ENCODE results near the gene ELAC2.

Gene ELAC2

DNA sequence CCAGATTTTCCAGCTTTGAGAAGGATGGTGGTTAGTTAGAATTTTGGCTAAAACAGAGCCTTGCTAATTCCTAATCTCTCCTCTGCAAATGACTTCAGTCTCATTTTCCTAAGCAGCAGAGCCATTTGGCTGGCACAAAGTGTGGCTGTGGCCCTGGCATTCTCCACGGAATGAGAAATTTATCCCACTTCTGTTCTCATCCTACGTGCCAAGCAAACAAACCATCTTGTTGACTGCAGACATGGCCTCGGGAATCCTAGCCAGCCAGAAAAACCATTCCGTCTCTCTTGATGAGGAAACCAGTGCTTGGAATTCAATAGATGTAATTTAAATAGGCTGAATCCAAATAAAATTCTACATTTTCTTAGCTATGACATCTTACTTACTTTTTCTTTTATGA, 34.1 kb upstream of the ELAC2 start:
- H3K4me2 ChIP-seq (ENCODE audit: low read length) = no peak overlapping the region
- TF ChIP-seq, protein P1, sequence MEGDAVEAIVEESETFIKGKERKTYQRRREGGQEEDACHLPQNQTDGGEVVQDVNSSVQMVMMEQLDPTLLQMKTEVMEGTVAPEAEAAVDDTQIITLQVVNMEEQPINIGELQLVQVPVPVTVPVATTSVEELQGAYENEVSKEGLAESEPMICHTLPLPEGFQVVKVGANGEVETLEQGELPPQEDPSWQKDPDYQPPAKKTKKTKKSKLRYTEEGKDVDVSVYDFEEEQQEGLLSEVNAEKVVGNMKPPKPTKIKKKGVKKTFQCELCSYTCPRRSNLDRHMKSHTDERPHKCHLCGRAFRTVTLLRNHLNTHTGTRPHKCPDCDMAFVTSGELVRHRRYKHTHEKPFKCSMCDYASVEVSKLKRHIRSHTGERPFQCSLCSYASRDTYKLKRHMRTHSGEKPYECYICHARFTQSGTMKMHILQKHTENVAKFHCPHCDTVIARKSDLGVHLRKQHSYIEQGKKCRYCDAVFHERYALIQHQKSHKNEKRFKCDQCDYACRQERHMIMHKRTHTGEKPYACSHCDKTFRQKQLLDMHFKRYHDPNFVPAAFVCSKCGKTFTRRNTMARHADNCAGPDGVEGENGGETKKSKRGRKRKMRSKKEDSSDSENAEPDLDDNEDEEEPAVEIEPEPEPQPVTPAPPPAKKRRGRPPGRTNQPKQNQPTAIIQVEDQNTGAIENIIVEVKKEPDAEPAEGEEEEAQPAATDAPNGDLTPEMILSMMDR (IDR thresholded peaks at IDR 0.05; ENCODE audit: low read depth, low read length) = no peak
- no peak for TF ChIP-seq EZH2phosphoT487 (IDR thresholded peaks at IDR 0.05; ENCODE audit: low read depth)
- no peaks in the 10 kb centered on the region for H3K36me3 ChIP-seq (replicated peaks; ENCODE audit: low read depth, low read length)
- no peak overlapping the region for H3K27ac ChIP-seq (ENCODE audit: low read length)
- no peak overlapping the region for H3K4me3 ChIP-seq (ENCODE audit: low read length)
- no peak overlapping the region for H3K9ac ChIP-seq (ENCODE audit: low read length)
- no peaks in the 10 kb centered on the region for H4K20me1 ChIP-seq (ENCODE audit: insufficient read depth, low read length)
- no peaks in the 10 kb centered on the region for H3K9me3 ChIP-seq (ENCODE audit: insufficient read depth, low read length)
- H3K79me2 ChIP-seq (ENCODE audit: low read length) = no peaks in the 10 kb centered on the region
- H2AFZ ChIP-seq (ENCODE audit: low read depth, low read length) = no peak overlapping the region
- peaks cover 3% of the 10 kb centered on the region; the same call in 1 of the 2 replicates for H3K27me3 ChIP-seq (ENCODE audit: low read depth, low read length)
- no peaks in the 10 kb centered on the region for H3K4me1 ChIP-seq (ENCODE audit: low read length)

DNA sequence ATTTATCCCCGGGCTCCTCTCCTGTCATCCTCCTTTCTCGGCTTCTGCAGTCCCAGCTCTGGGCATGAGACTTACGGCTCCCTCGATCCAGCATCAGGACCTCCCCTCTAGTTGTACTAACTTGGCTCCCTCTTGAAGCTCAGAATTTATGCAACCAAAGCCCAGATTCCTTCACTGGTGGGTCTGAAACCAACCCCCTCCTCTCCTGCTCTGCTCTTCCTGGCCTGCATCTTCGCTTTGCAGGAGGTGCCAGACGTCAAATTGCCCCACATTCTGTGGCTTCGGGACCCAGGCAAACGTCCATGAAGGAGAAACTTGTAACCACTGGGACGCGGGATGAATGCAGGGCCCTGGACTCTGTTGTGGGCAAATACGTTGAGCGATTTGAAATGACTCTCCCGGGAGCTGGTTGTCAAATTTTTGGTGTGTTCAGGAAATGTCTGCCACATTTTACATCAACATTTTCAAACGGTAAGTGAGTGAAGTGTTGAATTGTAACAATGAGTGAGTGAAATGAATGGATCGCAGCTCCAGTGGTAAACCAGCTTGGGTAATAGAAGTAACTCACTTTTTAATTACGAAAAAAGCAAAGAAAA, 29.3 kb upstream of the ELAC2 start:
- Histone ChIP-seq H3K9ac (ENCODE audit: low read length) (no peak overlapping the region), H3K4me1 (ENCODE audit: low read length) (no peaks in the 10 kb centered on the region), H3K79me2 (ENCODE audit: low read length) (no peaks in the 10 kb centered on the region), H3K4me2 (ENCODE audit: low read length) (no peak overlapping the region), H3K27me3 (ENCODE audit: low read depth, low read length) (peaks cover 8% of the 10 kb centered on the region), H3K27ac (ENCODE audit: low read length) (no peak overlapping the region), H3K9me3 (ENCODE audit: insufficient read depth, low read length) (no peaks in the 10 kb centered on the region), H3K36me3 (replicated peaks; ENCODE audit: low read depth, low read length) (no peaks in the 10 kb centered on the region), H3K4me3 (ENCODE audit: low read length) (no peak overlapping the region), H2AFZ (ENCODE audit: low read depth, low read length) (no peak overlapping the region), H4K20me1 (ENCODE audit: insufficient read depth, low read length) (no peaks in the 10 kb centered on the region)
- TF ChIP-seq EZH2phosphoT487 (IDR thresholded peaks at IDR 0.05; ENCODE audit: low read depth) = no peak
- TF ChIP-seq, protein P1 (IDR thresholded peaks at IDR 0.05; ENCODE audit: low read depth, low read length) = no peak

DNA sequence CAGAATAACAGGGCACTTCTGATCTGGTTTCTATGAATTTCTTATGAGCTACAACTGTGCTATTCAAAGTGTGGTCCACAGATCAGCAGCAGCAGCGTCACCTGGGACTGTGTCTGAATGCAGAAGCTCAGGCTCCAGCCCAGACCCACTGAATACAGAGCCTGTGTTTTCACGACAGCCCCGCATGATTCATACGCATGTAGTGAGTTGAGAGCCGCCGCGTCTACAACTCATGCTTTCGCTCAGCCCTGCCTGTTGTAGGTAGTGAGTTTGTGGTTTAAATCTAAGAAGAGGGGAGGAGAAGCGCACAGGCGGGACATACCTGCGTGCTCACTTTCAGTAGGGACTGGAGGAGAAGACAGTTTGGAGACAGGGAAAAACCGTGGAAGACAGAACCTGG, 28.5 kb upstream of the ELAC2 start:
- no peaks in the 10 kb centered on the region for H3K9me3 ChIP-seq (ENCODE audit: insufficient read depth, low read length)
- H4K20me1 ChIP-seq (ENCODE audit: insufficient read depth, low read length) = no peaks in the 10 kb centered on the region
- peaks cover 8% of the 10 kb centered on the region for H3K27me3 ChIP-seq (ENCODE audit: low read depth, low read length)
- H3K4me1 ChIP-seq (ENCODE audit: low read length) = no peaks in the 10 kb centered on the region
- H3K36me3 ChIP-seq (replicated peaks; ENCODE audit: low read depth, low read length) = no peaks in the 10 kb centered on the region
- H3K27ac ChIP-seq (ENCODE audit: low read length) = no peak overlapping the region
- H2AFZ ChIP-seq (ENCODE audit: low read depth, low read length) = no peak overlapping the region
- no peak overlapping the region for H3K9ac ChIP-seq (ENCODE audit: low read length)
- TF ChIP-seq, protein P1 (IDR thresholded peaks at IDR 0.05; ENCODE audit: low read depth, low read length) = no peak
- TF ChIP-seq EZH2phosphoT487 (IDR thresholded peaks at IDR 0.05; ENCODE audit: low read depth) = no peak
- H3K4me2 ChIP-seq (ENCODE audit: low read length) = no peak overlapping the region
- no peak overlapping the region for H3K4me3 ChIP-seq (ENCODE audit: low read length)
- no peaks in the 10 kb centered on the region for H3K79me2 ChIP-seq (ENCODE audit: low read length)

DNA sequence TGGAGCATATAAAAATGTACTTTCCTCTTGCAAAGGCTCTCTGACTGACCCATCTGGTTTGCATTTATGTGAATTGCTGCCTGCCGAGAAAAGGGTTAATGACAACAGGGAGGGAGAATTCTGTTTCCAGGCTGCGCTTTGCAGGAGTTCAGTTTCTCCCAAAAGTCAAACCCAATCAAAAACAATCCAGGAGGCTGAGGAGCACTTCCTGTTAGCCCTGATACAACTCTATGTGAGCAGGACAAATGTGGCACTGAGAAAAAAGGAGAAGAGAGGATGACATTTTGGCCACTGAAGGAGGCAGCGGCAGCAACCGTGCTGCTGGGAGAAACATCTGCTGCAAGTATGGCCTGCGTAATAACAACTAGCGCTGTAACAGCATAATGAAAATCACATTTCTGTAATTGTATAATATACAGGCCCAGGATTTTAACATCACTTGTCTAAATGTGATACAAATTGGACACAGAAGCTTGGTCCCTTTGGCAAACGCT, 26.8 kb upstream of the ELAC2 start:
- H3K4me2 ChIP-seq (ENCODE audit: low read length) = no peak overlapping the region
- no peak overlapping the region for H2AFZ ChIP-seq (ENCODE audit: low read depth, low read length)
- no peak overlapping the region for H3K27ac ChIP-seq (ENCODE audit: low read length)
- no peaks in the 10 kb centered on the region for H3K9me3 ChIP-seq (ENCODE audit: insufficient read depth, low read length)
- H3K4me3 ChIP-seq (ENCODE audit: low read length) = no peak overlapping the region
- H3K9ac ChIP-seq (ENCODE audit: low read length) = no peak overlapping the region
- no peaks in the 10 kb centered on the region for H3K4me1 ChIP-seq (ENCODE audit: low read length)
- no peaks in the 10 kb centered on the region for H4K20me1 ChIP-seq (ENCODE audit: insufficient read depth, low read length)
- H3K27me3 ChIP-seq (ENCODE audit: low read depth, low read length) = peaks cover 8% of the 10 kb centered on the region
- H3K79me2 ChIP-seq (ENCODE audit: low read length) = no peaks in the 10 kb centered on the region
- TF ChIP-seq EZH2phosphoT487 (IDR thresholded peaks at IDR 0.05; ENCODE audit: low read depth) = no peak
- TF ChIP-seq, protein P1 (IDR thresholded peaks at IDR 0.05; ENCODE audit: low read depth, low read length) = no peak
- no peaks in the 10 kb centered on the region for H3K36me3 ChIP-seq (replicated peaks; ENCODE audit: low read depth, low read length)
